A673 (cell line): ENCODE data around the gene DBET.
"Not testable (repeated sequence)": the region's sequence is repeated elsewhere in the genome, so short reads cannot be mapped to it uniquely, and the experiment has no call there.

Experiments used
- CTCF ChIP-seq: fragments of 300-800, 200-600 bp; sonication (generic); conservative IDR thresholded peaks from 2 replicates; pipeline ENCODE4 v1.5.1; 2017; ENCODE audit warnings: low read depth, mild to moderate bottlenecking, antibody characterized with exemption, low read length, moderate library complexity, mixed read lengths
- EZH2 ChIP-seq: fragments of 200-600 bp; sonication (generic); IDR thresholded peaks from 2 replicates; pipeline ENCODE4 v1.6.1; 2017; ENCODE audit warnings: borderline replicate concordance, low read depth, mild to moderate bottlenecking, mixed read lengths, antibody characterized with exemption, low read length; ENCODE audit not compliant: poor library complexity, severe bottlenecking

- TF ChIP-seq CTCF, EZH2: not testable (repeated sequence)
Observed at GRCh38 chr4:190022614-190023281, 41.6 kb upstream of the DBET start.
